HepG2 (cell line): ENCODE data around the gene ZC3H14. TPM values are rescaled to one million over a fixed set of nuclear protein-coding genes. Genes with fewer than 3 reads are reported as not detected.
A peak's percentile ranks its signal among the peaks of the same experiment; 100 is the strongest.

Source experiments
- CBX1 ChIP-seq: IDR thresholded peaks from one replicate; pipeline ENCODE4 v1.6.1; 2016; ENCODE audit warnings: antibody characterized with exemption, low read depth
- HNRNPLL ChIP-seq: fragments of 200-400 bp; formaldehyde crosslinking; IDR thresholded peaks from 2 replicates; pipeline ENCODE4 v1.6.1; 2017; ENCODE audit warnings: mild to moderate bottlenecking, low read depth, low read length; ENCODE audit not compliant: poor library complexity, severe bottlenecking
- IKZF4 ChIP-seq: sonication (generic); formaldehyde crosslinking; IDR thresholded peaks from 2 replicates; pipeline ENCODE4 v1.5.1; 2020; ENCODE audit warnings: borderline replicate concordance, mild to moderate bottlenecking, low read depth, missing genetic modification reagents; ENCODE audit errors: not compliant biosample characterization
- MAFF ChIP-seq: IDR thresholded peaks from 2 replicates; pipeline ENCODE4 v1.6.1; 2011; ENCODE audit warnings: low read depth, low read length, improper control_type of control experiment
- MATR3 ChIP-seq: sonication (generic); formaldehyde crosslinking; IDR thresholded peaks from 2 replicates; pipeline ENCODE4 v1.4.0; 2020; ENCODE audit warnings: missing genetic modification reagents
- MAZ ChIP-seq, 2 experiments: sonication (generic) in 1 of 2; formaldehyde crosslinking in 1 of 2; IDR thresholded peaks; 2 replicates each; pipeline versions ENCODE4 v1.5.0 to v1.6.1; 2012 to 2020; ENCODE audit warnings: low read depth in 2 of 2, mild to moderate bottlenecking in 2 of 2, borderline replicate concordance in 1 of 2, improper control_type of control experiment in 1 of 2, low read length in 1 of 2, missing genetic modification reagents in 1 of 2, moderate library complexity in 1 of 2
- RBM22 ChIP-seq: fragments of 200-400 bp; formaldehyde crosslinking; optimal IDR thresholded peaks from 2 replicates; pipeline ENCODE3; 2017; ENCODE audit warnings: mild to moderate bottlenecking, low read length, moderate library complexity
- RORA ChIP-seq: sonication (generic); formaldehyde crosslinking; IDR thresholded peaks from 2 replicates; pipeline ENCODE4 v1.5.0; 2020; ENCODE audit warnings: mild to moderate bottlenecking, missing genetic modification reagents, moderate library complexity
- SMC3 ChIP-seq: IDR thresholded peaks from 2 replicates; pipeline ENCODE4 v1.6.1; 2011; ENCODE audit warnings: low read length, improper control_type of control experiment
- TCF7 ChIP-seq: sonication (generic); IDR thresholded peaks from 2 replicates; pipeline ENCODE4 v1.6.1; 2016; ENCODE audit warnings: antibody characterized with exemption, low read depth
- YY1 ChIP-seq: IDR thresholded peaks from 2 replicates; pipeline ENCODE4 v1.6.1; 2011; ENCODE audit warnings: low read length, low read depth, moderate library complexity, mild to moderate bottlenecking; ENCODE audit not compliant: insufficient read depth, insufficient replicate concordance
- ZNF121 ChIP-seq: sonication (generic); formaldehyde crosslinking; IDR thresholded peaks from 2 replicates; pipeline ENCODE4 v1.5.0; 2020; ENCODE audit warnings: mild to moderate bottlenecking, missing genetic modification reagents
- ZNF431 ChIP-seq: sonication (generic); formaldehyde crosslinking; IDR thresholded peaks from 2 replicates; pipeline ENCODE4 v1.9.0; 2022; ENCODE audit warnings: missing genetic modification reagents, low read depth, mild to moderate bottlenecking, borderline replicate concordance
- ZNF703 ChIP-seq: sonication (generic); formaldehyde crosslinking; IDR thresholded peaks from 2 replicates; pipeline ENCODE4 v1.5.1; 2020; ENCODE audit warnings: missing genetic modification reagents, mild to moderate bottlenecking, moderate library complexity, borderline replicate concordance
- ZNF775 ChIP-seq: sonication (generic); formaldehyde crosslinking; IDR thresholded peaks from 2 replicates; pipeline ENCODE4 v1.4.0; 2020; ENCODE audit warnings: missing genetic modification reagents, mild to moderate bottlenecking, moderate library complexity, borderline replicate concordance
- ZNF879 ChIP-seq: sonication (generic); formaldehyde crosslinking; IDR thresholded peaks from 2 replicates; pipeline ENCODE4 v1.8.1; 2023; ENCODE audit warnings: missing genetic modification reagents
- polyA plus RNA-seq, 8 experiments: library from polyadenylated mRNA; depleted of rRNA in 3 of 8; stranded (reverse) in 7 of 8; unstranded in 1 of 8; fragments of >200 nt; fragmentation: Illumina TruSeq in 4 of 8; extraction: Trizol in 4 of 8; gene quantifications; 2 replicates each; pipeline versions ENCODE4 v1.2.1 to v1.2.3, GENCODE V29; 2011 to 2016; ENCODE audit warnings: low read depth in 4 of 8, missing spikeins in 1 of 8, mixed read lengths in 1 of 8; ENCODE audit not compliant: insufficient read depth in 1 of 8
- total RNA-seq, 5 experiments: library from RNA; depleted of rRNA; stranded (reverse); fragments of >200 nt; fragmentation: Illumina TruSeq; extraction: Trizol; gene quantifications; 2 replicates each; pipeline ENCODE4 v1.2.3, GENCODE V29; 2016; ENCODE audit warnings: low read depth in 1 of 5
- TF ChIP-seq, protein P1 (sequence below), 2 experiments: sonication (generic) in 1 of 2; formaldehyde crosslinking in 1 of 2; IDR thresholded peaks; 2 replicates each; pipeline versions ENCODE4 v1.6.1 to v1.9.0; 2014 to 2022; ENCODE audit warnings: antibody characterized with exemption in 1 of 2, borderline replicate concordance in 1 of 2, inconsistent platforms in 1 of 2, low read depth in 1 of 2, missing genetic modification reagents in 1 of 2
- TF ChIP-seq, protein P2 (sequence below): sonication (generic); formaldehyde crosslinking; IDR thresholded peaks from 2 replicates; pipeline ENCODE4 v1.8.0; 2022; ENCODE audit warnings: mild to moderate bottlenecking, missing genetic modification reagents; ENCODE audit not compliant: insufficient replicate concordance
- TF ChIP-seq, protein P3 (sequence below): sonication (generic); formaldehyde crosslinking; IDR thresholded peaks from 2 replicates; pipeline ENCODE4 v1.5.0; 2020; ENCODE audit warnings: missing genetic modification reagents

The ZC3H14 gene
- total and polyA plus RNA-seq, 2 of the 13 experiments (the other 11 are each of a cell fraction or from before 2014, with no cell fraction given), result 65.1 to 67.5 TPM

DNA sequence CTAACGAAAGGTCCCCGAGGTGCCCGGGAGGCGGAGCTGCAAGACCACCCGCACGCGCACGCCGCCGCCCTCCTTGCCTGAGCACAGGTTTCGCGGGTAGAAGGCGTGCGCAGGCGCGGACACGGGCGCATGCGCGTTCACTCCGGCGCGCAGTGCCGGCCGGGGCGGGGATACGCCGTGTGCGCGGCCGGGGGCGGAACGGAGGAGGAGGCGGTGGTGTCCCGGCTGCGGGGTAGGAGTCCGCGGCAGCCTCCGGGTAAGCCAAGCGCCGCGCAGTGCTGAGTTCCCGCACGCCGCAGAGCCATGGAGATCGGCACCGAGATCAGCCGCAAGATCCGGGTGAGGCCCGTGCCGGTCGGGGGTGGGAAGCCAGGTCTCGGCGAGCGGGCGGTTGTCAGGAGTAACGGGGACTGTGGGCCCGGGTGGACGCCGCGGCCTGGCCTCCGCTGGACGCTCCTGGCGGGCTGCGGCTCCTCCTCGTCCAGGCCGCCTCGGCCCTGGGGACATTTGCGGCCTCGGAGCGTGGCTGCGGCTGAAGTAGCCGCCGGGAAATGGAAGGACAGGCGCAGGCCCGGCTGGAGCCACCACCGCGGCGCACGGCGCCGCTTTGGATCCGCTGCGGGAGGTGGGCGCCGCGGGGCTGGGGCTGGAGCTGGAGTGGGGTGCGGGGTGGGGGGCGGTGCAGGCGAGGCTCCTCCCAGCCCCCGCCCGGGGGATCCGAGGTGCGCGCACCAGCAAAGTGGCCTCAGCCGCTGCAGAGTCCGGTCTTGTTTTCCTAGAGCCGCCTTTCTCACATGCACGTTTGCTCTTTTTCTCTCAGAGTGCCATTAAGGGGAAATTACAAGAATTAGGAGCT lies at the start of gene ZC3H14 (continued):
- TF ChIP-seq, protein P1, sequence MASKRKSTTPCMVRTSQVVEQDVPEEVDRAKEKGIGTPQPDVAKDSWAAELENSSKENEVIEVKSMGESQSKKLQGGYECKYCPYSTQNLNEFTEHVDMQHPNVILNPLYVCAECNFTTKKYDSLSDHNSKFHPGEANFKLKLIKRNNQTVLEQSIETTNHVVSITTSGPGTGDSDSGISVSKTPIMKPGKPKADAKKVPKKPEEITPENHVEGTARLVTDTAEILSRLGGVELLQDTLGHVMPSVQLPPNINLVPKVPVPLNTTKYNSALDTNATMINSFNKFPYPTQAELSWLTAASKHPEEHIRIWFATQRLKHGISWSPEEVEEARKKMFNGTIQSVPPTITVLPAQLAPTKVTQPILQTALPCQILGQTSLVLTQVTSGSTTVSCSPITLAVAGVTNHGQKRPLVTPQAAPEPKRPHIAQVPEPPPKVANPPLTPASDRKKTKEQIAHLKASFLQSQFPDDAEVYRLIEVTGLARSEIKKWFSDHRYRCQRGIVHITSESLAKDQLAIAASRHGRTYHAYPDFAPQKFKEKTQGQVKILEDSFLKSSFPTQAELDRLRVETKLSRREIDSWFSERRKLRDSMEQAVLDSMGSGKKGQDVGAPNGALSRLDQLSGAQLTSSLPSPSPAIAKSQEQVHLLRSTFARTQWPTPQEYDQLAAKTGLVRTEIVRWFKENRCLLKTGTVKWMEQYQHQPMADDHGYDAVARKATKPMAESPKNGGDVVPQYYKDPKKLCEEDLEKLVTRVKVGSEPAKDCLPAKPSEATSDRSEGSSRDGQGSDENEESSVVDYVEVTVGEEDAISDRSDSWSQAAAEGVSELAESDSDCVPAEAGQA (IDR thresholded peaks at IDR 0.05; ENCODE audit: low read depth), result no peak
- TF ChIP-seq, protein P1 (CRISPR knock-in tag; IDR thresholded peaks at IDR 0.05; ENCODE audit: borderline replicate concordance), result 0 out of 2 replicates have a peak, but pooled peaks have one; percentile 62
- TF ChIP-seq, protein P2, sequence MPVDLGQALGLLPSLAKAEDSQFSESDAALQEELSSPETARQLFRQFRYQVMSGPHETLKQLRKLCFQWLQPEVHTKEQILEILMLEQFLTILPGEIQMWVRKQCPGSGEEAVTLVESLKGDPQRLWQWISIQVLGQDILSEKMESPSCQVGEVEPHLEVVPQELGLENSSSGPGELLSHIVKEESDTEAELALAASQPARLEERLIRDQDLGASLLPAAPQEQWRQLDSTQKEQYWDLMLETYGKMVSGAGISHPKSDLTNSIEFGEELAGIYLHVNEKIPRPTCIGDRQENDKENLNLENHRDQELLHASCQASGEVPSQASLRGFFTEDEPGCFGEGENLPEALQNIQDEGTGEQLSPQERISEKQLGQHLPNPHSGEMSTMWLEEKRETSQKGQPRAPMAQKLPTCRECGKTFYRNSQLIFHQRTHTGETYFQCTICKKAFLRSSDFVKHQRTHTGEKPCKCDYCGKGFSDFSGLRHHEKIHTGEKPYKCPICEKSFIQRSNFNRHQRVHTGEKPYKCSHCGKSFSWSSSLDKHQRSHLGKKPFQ (CRISPR knock-in tag), result no peak
- TF ChIP-seq ZNF121 (CRISPR knock-in tag) (no peak), ZNF775 (CRISPR knock-in tag) (no peak), RORA (no peak), HNRNPLL (peak; percentile 99), MAFF (no peak), MAZ (IDR thresholded peaks at IDR 0.05; ENCODE audit: borderline replicate concordance, low read depth, low read length) (peak; percentile 30; the same call in 1 of the 2 replicates), MAZ (CRISPR knock-in tag; IDR thresholded peaks at IDR 0.05; ENCODE audit: low read depth) (peak; percentile 96), ZNF703 (CRISPR knock-in tag) (no peak), ZNF431 (0 out of 2 replicates have a peak, but pooled peaks have one; percentile 45), ZNF879 (CRISPR knock-in tag) (peak; percentile 72; the same call in 1 of the 2 replicates), IKZF4 (peak; percentile 26), YY1 (peak; percentile 11), MATR3 (CRISPR knock-in tag) (no peak), RBM22 (peak; percentile 37), SMC3 (no peak), CBX1 (peak; percentile 14), TCF7 (no peak)
- TF ChIP-seq, protein P3, sequence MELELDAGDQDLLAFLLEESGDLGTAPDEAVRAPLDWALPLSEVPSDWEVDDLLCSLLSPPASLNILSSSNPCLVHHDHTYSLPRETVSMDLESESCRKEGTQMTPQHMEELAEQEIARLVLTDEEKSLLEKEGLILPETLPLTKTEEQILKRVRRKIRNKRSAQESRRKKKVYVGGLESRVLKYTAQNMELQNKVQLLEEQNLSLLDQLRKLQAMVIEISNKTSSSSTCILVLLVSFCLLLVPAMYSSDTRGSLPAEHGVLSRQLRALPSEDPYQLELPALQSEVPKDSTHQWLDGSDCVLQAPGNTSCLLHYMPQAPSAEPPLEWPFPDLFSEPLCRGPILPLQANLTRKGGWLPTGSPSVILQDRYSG (CRISPR knock-in tag), result 0 out of 2 replicates have a peak, but pooled peaks have one; percentile 31
